HK-2 (cell line): ENCODE data around the gene ABHD16B.
A peak's percentile ranks its signal among the peaks of the same experiment; 100 is the strongest.

Experiments
- DNase-seq: peaks from one replicate; pipeline ENCODE4 v3.0.0-alpha.2; 2018; ENCODE audit not compliant: unreplicated experiment

ABHD16B gene

GRCh38 chr20:63895202-63895951, 34.1 kb downstream of the ABHD16B start:
- DNase-seq = no peak

GRCh38 chr20:63895952-63896263, 34.6 kb downstream of the ABHD16B start:
- no peak for DNase-seq

- DNase-seq = peak; percentile 58
Measured at GRCh38 chr20:63896264-63897105, 35.2 kb downstream of the ABHD16B start.

- no peak for DNase-seq
Measured at GRCh38 chr20:63897978-63898561, 36.8 kb downstream of the ABHD16B start.

GRCh38 chr20:63898882-63899558, 37.7 kb downstream of the ABHD16B start:
- DNase-seq = no peak

GRCh38 chr20:63900413-63900812, 39.1 kb downstream of the ABHD16B start:
- DNase-seq = no peak

- DNase-seq = no peak
Measured at GRCh38 chr20:63903796-63904561, 42.7 kb downstream of the ABHD16B start.

GRCh38 chr20:63908008-63908682, 46.8 kb downstream of the ABHD16B start:
- DNase-seq = no peak

GRCh38 chr20:63911176-63911575, 49.9 kb downstream of the ABHD16B start:
- DNase-seq = peak; percentile 58
